Muscle layer of colon (tissue), 2 donors: ENCODE measurements around the gene EXOC1.
"Not testable (repeated sequence)": the region's sequence is repeated elsewhere in the genome, so short reads cannot be mapped to it uniquely, and the experiment has no call there.

Source experiments
- H3K27ac ChIP-seq: one replicate; pipeline ENCODE4 v1.7.0; 2013; ENCODE audit warnings: low read depth, mild to moderate bottlenecking, low read length, moderate library complexity
- H3K27me3 ChIP-seq, 2 donors: one replicate each; pipeline ENCODE4 v1.7.0; 2013; ENCODE audit warnings: low read length in 2 of 2, mild to moderate bottlenecking in 2 of 2; ENCODE audit not compliant: insufficient read depth in 2 of 2, control insufficient read depth in 1 of 2
- H3K36me3 ChIP-seq: one replicate; pipeline ENCODE4 v1.7.0; 2013; ENCODE audit warnings: mild to moderate bottlenecking, low read length; ENCODE audit not compliant: insufficient read depth
- H3K4me1 ChIP-seq: one replicate; pipeline ENCODE4 v1.7.0; 2013; ENCODE audit warnings: mild to moderate bottlenecking, low read length; ENCODE audit not compliant: insufficient read depth
- H3K4me3 ChIP-seq, 2 donors: one replicate each; pipeline ENCODE4 v1.7.0; 2013; ENCODE audit warnings: low read length in 2 of 2, low read depth in 1 of 2, mild to moderate bottlenecking in 1 of 2, moderate library complexity in 1 of 2
- H3K9ac ChIP-seq: one replicate; pipeline ENCODE4 v1.7.0; 2013; ENCODE audit warnings: low read length
- H3K9me3 ChIP-seq: one replicate; pipeline ENCODE4 v1.7.0; 2013; ENCODE audit warnings: mild to moderate bottlenecking, low read length
- donor health status: abdominal sarcoma.
- donor health status: Adenocarcinoma of cecum.

EXOC1 gene

GRCh38 chr4:55830048-55830447, 23.4 kb upstream of the EXOC1 start:
- Histone ChIP-seq H3K4me3 (no peak overlapping the region), H3K4me1 (no peaks in the 10 kb centered on the region), H3K27ac (no peak overlapping the region), H3K27me3 (no peaks in the 10 kb centered on the region), H3K36me3 (no peaks in the 10 kb centered on the region), H3K9me3 (no peaks in the 10 kb centered on the region), H3K9ac (no peak overlapping the region)

GRCh38 chr4:55830716-55831115, 22.7 kb upstream of the EXOC1 start:
- Histone ChIP-seq H3K36me3 (no peaks in the 10 kb centered on the region), H3K9me3 (no peaks in the 10 kb centered on the region), H3K4me1 (no peaks in the 10 kb centered on the region), H3K9ac (no peak overlapping the region), H3K4me3 (no peak overlapping the region), H3K27ac (no peak overlapping the region), H3K27me3 (no peaks in the 10 kb centered on the region)

- Histone ChIP-seq H3K4me3 (no peak overlapping the region), H3K9me3 (peaks cover 4% of the 10 kb centered on the region), H3K36me3 (no peaks in the 10 kb centered on the region), H3K4me1 (no peaks in the 10 kb centered on the region), H3K9ac (no peak overlapping the region), H3K27ac (no peak overlapping the region), H3K27me3 (no peaks in the 10 kb centered on the region)
Measured at GRCh38 chr4:55834086-55834795, 19.2 kb upstream of the EXOC1 start.

- no peaks in the 10 kb centered on the region for H3K27me3 ChIP-seq
- no peaks in the 10 kb centered on the region for H3K4me1 ChIP-seq
- peaks cover 4% of the 10 kb centered on the region for H3K9me3 ChIP-seq
- H3K36me3 ChIP-seq: no peaks in the 10 kb centered on the region
- no peak overlapping the region for H3K4me3 ChIP-seq
- H3K9ac ChIP-seq: no peak overlapping the region
- no peak overlapping the region for H3K27ac ChIP-seq
Measured at GRCh38 chr4:55837903-55838302, 15.5 kb upstream of the EXOC1 start.

- Histone ChIP-seq H3K27me3 (no peaks in the 10 kb centered on the region), H3K36me3 (no peaks in the 10 kb centered on the region), H3K4me3 (no peak overlapping the region), H3K27ac (no peak overlapping the region), H3K9ac (no peak overlapping the region), H3K9me3 (peaks cover 4% of the 10 kb centered on the region), H3K4me1 (no peaks in the 10 kb centered on the region)
Measured at GRCh38 chr4:55838356-55838755, 15.1 kb upstream of the EXOC1 start.

- Histone ChIP-seq H3K36me3 (no peaks in the 10 kb centered on the region), H3K27me3 (no peaks in the 10 kb centered on the region), H3K9ac (no peak overlapping the region), H3K27ac (no peak overlapping the region), H3K9me3 (peaks cover 4% of the 10 kb centered on the region), H3K4me3 (no peak overlapping the region), H3K4me1 (no peaks in the 10 kb centered on the region)
Measured at GRCh38 chr4:55838952-55839351, 14.5 kb upstream of the EXOC1 start.

- H3K9me3 ChIP-seq: peaks cover 4% of the 10 kb centered on the region
- no peaks in the 10 kb centered on the region for H3K4me1 ChIP-seq
- no peaks in the 10 kb centered on the region for H3K27me3 ChIP-seq
- H3K9ac ChIP-seq: no peak overlapping the region
- no peak overlapping the region for H3K27ac ChIP-seq
- H3K36me3 ChIP-seq: no peaks in the 10 kb centered on the region
- no peak overlapping the region for H3K4me3 ChIP-seq
Measured at GRCh38 chr4:55840956-55841355, 12.5 kb upstream of the EXOC1 start.

- not testable (repeated sequence) for H3K9me3 ChIP-seq, H3K4me1 ChIP-seq, H3K4me3 ChIP-seq, H3K27me3 ChIP-seq, H3K36me3 ChIP-seq, H3K27ac ChIP-seq, H3K9ac ChIP-seq
Measured at GRCh38 chr4:55841373-55842239, 11.8 kb upstream of the EXOC1 start.

- H3K4me1 ChIP-seq, H3K36me3 ChIP-seq, H3K27me3 ChIP-seq, H3K27ac ChIP-seq, H3K9ac ChIP-seq, H3K4me3 ChIP-seq, H3K9me3 ChIP-seq: not testable (repeated sequence)
Measured at GRCh38 chr4:55842312-55842711, 11.1 kb upstream of the EXOC1 start.

- H3K9ac ChIP-seq: no peak overlapping the region
- H3K4me3 ChIP-seq: no peak overlapping the region
- no peak overlapping the region for H3K27ac ChIP-seq
Measured at GRCh38 chr4:55849724-55850123, 3.7 kb upstream of the EXOC1 start.

GRCh38 chr4:55851885-55852284, 1.6 kb upstream of the EXOC1 start:
- Histone ChIP-seq H3K9me3 (no peaks in the 10 kb centered on the region), H3K9ac (no peak overlapping the region), H3K4me1 (peaks cover 16% of the 10 kb centered on the region), H3K4me3 (no peak overlapping the region), H3K36me3 (no peaks in the 10 kb centered on the region), H3K27ac (no peak overlapping the region), H3K27me3 (no peaks in the 10 kb centered on the region)

More at GRCh38 chr4:55849724-55850123, 3.7 kb upstream of the EXOC1 start:
- no peaks in the 10 kb centered on the region for H3K9me3 ChIP-seq
- H3K36me3 ChIP-seq: no peaks in the 10 kb centered on the region
- H3K4me1 ChIP-seq: peaks cover 13% of the 10 kb centered on the region
- no peaks in the 10 kb centered on the region for H3K27me3 ChIP-seq
